IMR-90 (cell line): ENCODE data around the gene MAST1. TPM values are rescaled to one million over a fixed set of nuclear protein-coding genes. Genes with fewer than 3 reads are reported as not detected.

Source experiments
- ATAC-seq: fragments of 200-7000 bp; cut with Tn5 transposase; 2 replicates; pipeline ENCODE4 v1.9.1; 2020; ENCODE audit warnings: low read depth, mild to moderate bottlenecking, moderate library complexity
- BruUV-seq: library from RNA; stranded (reverse); fragments of 400-500 nt; replicated peaks from 2 replicates; lab custom pipeline; 2021; lab: Mats Ljungman, UMichigan
- CTCF ChIA-PET: fragments of 300-600 bp; formaldehyde crosslinking; extraction: SDS; loops from one replicate; lab custom pipeline; 2021; ENCODE audit warnings: antibody characterized with exemption; lab: Yijun Ruan, JAX
- POLR2A ChIA-PET: fragments of 300-600 bp; sonication (Branson Sonifier 250); formaldehyde crosslinking; loops from one replicate; lab custom pipeline; 2022; ENCODE audit warnings: antibody characterized with exemption; ENCODE audit not compliant: unreplicated experiment; lab: Charles Lee
- DNase-seq: peaks from one replicate; pipeline ENCODE4 v3.0.0; 2013
- H2AFZ ChIP-seq: replicated peaks from 2 replicates; pipeline ENCODE3; 2013; ENCODE audit warnings: low read length, mild to moderate bottlenecking; ENCODE audit not compliant: poor library complexity
- H2AK5ac ChIP-seq: 2 replicates; pipeline ENCODE4 v1.6.1; 2013; ENCODE audit warnings: low read depth, low read length, inconsistent platforms
- H2AK9ac ChIP-seq: replicated peaks from 2 replicates; pipeline ENCODE3; 2013; ENCODE audit warnings: mild to moderate bottlenecking, low read depth, low read length, moderate library complexity; ENCODE audit not compliant: poor library complexity
- H2BK120ac ChIP-seq: 2 replicates; pipeline ENCODE4 v1.6.1; 2013; ENCODE audit warnings: low read depth, low read length, inconsistent platforms
- H2BK15ac ChIP-seq: 3 replicates; pipeline ENCODE4 v1.6.1; 2013; ENCODE audit warnings: low read depth, low read length, inconsistent platforms
- H2BK20ac ChIP-seq: 2 replicates; pipeline ENCODE4 v1.6.1; 2013; ENCODE audit warnings: low read depth, mild to moderate bottlenecking, inconsistent platforms, low read length, moderate library complexity
- H2BK5ac ChIP-seq: 2 replicates; pipeline ENCODE4 v1.6.1; 2013; ENCODE audit warnings: mild to moderate bottlenecking, low read depth, low read length, inconsistent platforms; ENCODE audit not compliant: poor library complexity, severe bottlenecking
- H3K14ac ChIP-seq: replicated peaks from 2 replicates; pipeline ENCODE4 v1.6.1; 2013; ENCODE audit warnings: low read depth, low read length, inconsistent platforms
- H3K18ac ChIP-seq: 2 replicates; pipeline ENCODE4 v1.6.1; 2013; ENCODE audit warnings: low read depth, low read length, control low read depth
- H3K23ac ChIP-seq: 2 replicates; pipeline ENCODE4 v1.6.1; 2013; ENCODE audit warnings: low read depth, low read length, inconsistent platforms
- H3K27ac ChIP-seq: 2 replicates; pipeline ENCODE4 v1.5.1; 2013; ENCODE audit warnings: mild to moderate bottlenecking, control low read depth, low read length; ENCODE audit not compliant: insufficient read depth
- H3K27me3 ChIP-seq: 2 replicates; pipeline ENCODE4 v1.6.1; 2013; ENCODE audit warnings: low read length; ENCODE audit not compliant: control insufficient read depth, insufficient read depth
- H3K36me3 ChIP-seq: 2 replicates; pipeline ENCODE4 v1.6.1; 2013; ENCODE audit warnings: low read length, mixed read lengths; ENCODE audit not compliant: control insufficient read depth, insufficient read depth
- H3K4ac ChIP-seq: 2 replicates; pipeline ENCODE4 v1.6.1; 2013; ENCODE audit warnings: low read depth, low read length, inconsistent platforms
- H3K4me1 ChIP-seq: 2 replicates; pipeline ENCODE4 v1.6.1; 2013; ENCODE audit warnings: low read length, mixed read lengths; ENCODE audit not compliant: control insufficient read depth, insufficient read depth
- H3K4me2 ChIP-seq: 2 replicates; pipeline ENCODE4 v1.6.1; 2013; ENCODE audit warnings: low read depth, mild to moderate bottlenecking, control low read depth, low read length, moderate library complexity
- H3K4me3 ChIP-seq: 2 replicates; pipeline ENCODE4 v1.5.1; 2013; ENCODE audit warnings: low read depth, mild to moderate bottlenecking, control low read depth, low read length, moderate library complexity; ENCODE audit not compliant: insufficient read depth
- H3K56ac ChIP-seq: 2 replicates; pipeline ENCODE4 v1.6.1; 2013; ENCODE audit warnings: low read length, inconsistent platforms; ENCODE audit not compliant: insufficient read depth; ENCODE audit errors: extremely low read depth
- H3K79me1 ChIP-seq, 2 experiments: 2 replicates each; pipeline ENCODE4 v1.6.1; 2013; ENCODE audit warnings: low read length in 2 of 2, inconsistent platforms in 1 of 2, low read depth in 1 of 2
- H3K9ac ChIP-seq: 2 replicates; pipeline ENCODE4 v1.6.1; 2013; ENCODE audit warnings: low read depth, low read length, control low read depth
- H3K9me1 ChIP-seq: 2 replicates; pipeline ENCODE4 v1.6.1; 2013; ENCODE audit warnings: low read length, inconsistent platforms; ENCODE audit not compliant: insufficient read depth
- H3K9me3 ChIP-seq: 2 replicates; pipeline ENCODE4 v1.6.1; 2013; ENCODE audit warnings: low read length; ENCODE audit not compliant: control insufficient read depth, insufficient read depth
- H4K20me1 ChIP-seq: 2 replicates; pipeline ENCODE4 v1.6.1; 2013; ENCODE audit warnings: low read length, inconsistent platforms; ENCODE audit not compliant: insufficient read depth
- H4K5ac ChIP-seq: 2 replicates; pipeline ENCODE4 v1.6.1; 2013; ENCODE audit warnings: mild to moderate bottlenecking, low read depth, low read length, control low read depth
- H4K8ac ChIP-seq, 2 experiments: 2 replicates each; pipeline ENCODE4 v1.6.1; 2013; ENCODE audit warnings: low read depth in 2 of 2, low read length in 2 of 2, control low read depth in 1 of 2, inconsistent platforms in 1 of 2
- H4K91ac ChIP-seq: 2 replicates; pipeline ENCODE4 v1.6.1; 2013; ENCODE audit warnings: low read depth, low read length, inconsistent platforms; ENCODE audit not compliant: insufficient read depth
- BHLHE40 ChIP-seq: fragments of 150-350 bp; IDR thresholded peaks from 2 replicates; pipeline ENCODE4 v1.6.1; 2016; ENCODE audit warnings: mild to moderate bottlenecking, low read depth, low read length
- CEBPB ChIP-seq: IDR thresholded peaks from 2 replicates; pipeline ENCODE4 v1.6.1; 2012; ENCODE audit warnings: low read depth, low read length, improper control_type of control experiment
- CTCF ChIP-seq: conservative IDR thresholded peaks from 2 replicates; pipeline ENCODE4 v1.5.1; 2012; ENCODE audit warnings: mild to moderate bottlenecking, low read depth, low read length, improper control_type of control experiment
- ELK1 ChIP-seq: fragments of 150-350 bp; IDR thresholded peaks from 2 replicates; pipeline ENCODE4 v1.6.1; 2016; ENCODE audit warnings: low read depth, mild to moderate bottlenecking, low read length, moderate library complexity, borderline replicate concordance
- MAFK ChIP-seq: IDR thresholded peaks from 2 replicates; pipeline ENCODE4 v1.6.1; 2012; ENCODE audit warnings: low read depth, low read length, improper control_type of control experiment
- MAZ ChIP-seq: IDR thresholded peaks from 2 replicates; pipeline ENCODE4 v1.6.1; 2012; ENCODE audit warnings: low read depth, mild to moderate bottlenecking, low read length, improper control_type of control experiment, moderate library complexity, borderline replicate concordance
- NFE2L2 ChIP-seq: fragments of 150-350 bp; IDR thresholded peaks from 2 replicates; pipeline ENCODE4 v1.6.1; 2016; ENCODE audit warnings: low read depth, mild to moderate bottlenecking, low read length
- POLR2A ChIP-seq: IDR thresholded peaks from 2 replicates; pipeline ENCODE4 v1.6.1; 2012; ENCODE audit warnings: mild to moderate bottlenecking, low read depth, low read length
- SMC3 ChIP-seq: fragments of 150-350 bp; IDR thresholded peaks from 2 replicates; pipeline ENCODE4 v1.6.1; 2016; ENCODE audit warnings: low read depth, mild to moderate bottlenecking, antibody characterized with exemption, low read length, moderate library complexity
- USF2 ChIP-seq: fragments of 150-350 bp; IDR thresholded peaks from 2 replicates; pipeline ENCODE4 v1.6.1; 2017; ENCODE audit warnings: mild to moderate bottlenecking, antibody characterized with exemption, low read length, low read depth
- WGBS, 2 experiments: methylation state at CpG; one replicate each; pipeline versions ENCODE4 v1.1.5 to v1.1.7; 2013; ENCODE audit warnings: missing lambda C conversion rate in 2 of 2; ENCODE audit not compliant: insufficient read length in 1 of 2; ENCODE audit errors: extremely low coverage in 2 of 2; 5-methylcytosine and 5-hydroxymethylcytosine counted together
- dilution Hi-C: fragments of 300-500 bp; cut with HindIII; formaldehyde crosslinking; loops from one replicate; pipeline ENCODE4 v1.14.3; 2018; ENCODE audit warnings: low sequenced_read_pairs; ENCODE audit not compliant: unreplicated experiment
- in situ Hi-C: fragments of 300-500 bp; cut with MboI; formaldehyde crosslinking; loops from 3 replicates; pipeline ENCODE4 v1.14.3; 2019; ENCODE audit warnings: low sequenced_read_pairs, inconsistent platforms, mixed read lengths
- intact Hi-C: fragments of 100-400 bp; cut with micrococcal nuclease; formaldehyde crosslinking; loops from 2 replicates; pipeline ENCODE4 v1.10.0; 2022
- polyA plus RNA-seq, 3 experiments: library from polyadenylated mRNA; depleted of rRNA; stranded (reverse); fragments of >200 nt; gene quantifications; 2 replicates each; pipeline ENCODE4 v1.2.3, GENCODE V29; 2012; ENCODE audit warnings: low replicate concordance in 1 of 3
- total RNA-seq: library from RNA; depleted of rRNA; stranded (reverse); fragments of >200 nt; gene quantifications from 2 replicates; pipeline ENCODE4 v1.2.3, GENCODE V29; 2012

Gene MAST1
- total and polyA plus RNA-seq, 2 of the 4 experiments (the other 2 are of a cell fraction), result 0.56 to 1.1 TPM

- H3K18ac ChIP-seq, result no peak overlapping the region
- no peak overlapping the region for H3K56ac ChIP-seq
- H3K9me3 ChIP-seq, result no peaks in the 10 kb centered on the region
- H3K4me2 ChIP-seq, result no peak overlapping the region
- ATAC-seq (no peak), DNase-seq (no peak)
- no peak overlapping the region for H2BK15ac ChIP-seq
- no peak overlapping the region for H3K27ac ChIP-seq
- intact Hi-C loops, result no loop called here
- H2AK5ac ChIP-seq, result no peak overlapping the region
- no peak overlapping the region for H2BK5ac ChIP-seq
- POLR2A ChIA-PET, result no interaction called here
- H3K27me3 ChIP-seq, result peaks cover 7% of the 10 kb centered on the region
- H4K8ac ChIP-seq, result no peak overlapping the region
- H3K4me3 ChIP-seq, result no peak overlapping the region
- H4K20me1 ChIP-seq, result no peaks in the 10 kb centered on the region
- H3K4me1 ChIP-seq, result no peaks in the 10 kb centered on the region
- no peak overlapping the region for H2BK20ac ChIP-seq
- H3K9me1 ChIP-seq, result 0 out of 2 replicates have a peak, but pooled peaks cover 4% of the 10 kb centered on the region
- CTCF ChIA-PET, result no interaction called here
- in situ Hi-C loops, result no loop called here
- no peak overlapping the region for H3K9ac ChIP-seq
- H3K36me3 ChIP-seq, result no peaks in the 10 kb centered on the region
- BruUV-seq, result no TSS peak
- TF ChIP-seq USF2, result no peak
- TF ChIP-seq SMC3, result no peak
- no peak for TF ChIP-seq ELK1
- no peak for TF ChIP-seq MAZ
- no peak for TF ChIP-seq CTCF
- no peak for TF ChIP-seq MAFK
- no peak for TF ChIP-seq CEBPB
- no peak for TF ChIP-seq BHLHE40
- no peak for TF ChIP-seq POLR2A
- TF ChIP-seq NFE2L2, result no peak
- no peak overlapping the region for H3K23ac ChIP-seq
- no peak overlapping the region for H4K5ac ChIP-seq
- no peak overlapping the region for H2BK120ac ChIP-seq
- no peak overlapping the region for H4K91ac ChIP-seq
- no CpG with 5 or more reads among the region's 4 CpGs for WGBS, 2 experiments
- no peak overlapping the region for H3K14ac ChIP-seq
- H3K4ac ChIP-seq, result no peak overlapping the region
- H3K79me1 ChIP-seq, result no peaks in the 10 kb centered on the region
- dilution Hi-C loops, result no loop called here
- no peak overlapping the region for H2AK9ac ChIP-seq
- H2AFZ ChIP-seq, result no peak overlapping the region
Measured at GRCh38 chr19:12864143-12864542, 25.8 kb downstream of the MAST1 start.
